Fibroblast of the aortic adventitia (primary cell): ENCODE data around the gene SYNGR3. TPM values are rescaled to one million over a fixed set of nuclear protein-coding genes. Genes with fewer than 3 reads are reported as not detected.
A peak's percentile ranks its signal among the peaks of the same experiment; 100 is the strongest.
"Not testable (repeated sequence)": the region's sequence is repeated elsewhere in the genome, so short reads cannot be mapped to it uniquely, and the experiment has no call there.

ENCODE experiments used
- DNase-seq: peaks from one replicate; pipeline ENCODE4 v3.0.0-alpha.2; 2010; ENCODE audit warnings: low read depth
- H3K4me3 ChIP-seq: 2 replicates; pipeline ENCODE4 v1.5.1; 2011; ENCODE audit warnings: low read depth, mild to moderate bottlenecking, control low read depth, low read length, moderate library complexity
- total RNA-seq: library from RNA; depleted of rRNA; stranded (reverse); fragments of >200 nt; gene quantifications from 2 replicates; pipeline ENCODE4 v1.2.3, GENCODE V29; 2012; ENCODE audit warnings: low replicate concordance
- TF ChIP-seq, protein P1 (sequence below): IDR thresholded peaks from 2 replicates; pipeline ENCODE4 v1.5.1; 2011; ENCODE audit warnings: mild to moderate bottlenecking, low read length, control low read depth, inconsistent platforms; ENCODE audit not compliant: insufficient read depth

Gene SYNGR3
- total RNA-seq, 1 donor = 1.4 TPM

DNA sequence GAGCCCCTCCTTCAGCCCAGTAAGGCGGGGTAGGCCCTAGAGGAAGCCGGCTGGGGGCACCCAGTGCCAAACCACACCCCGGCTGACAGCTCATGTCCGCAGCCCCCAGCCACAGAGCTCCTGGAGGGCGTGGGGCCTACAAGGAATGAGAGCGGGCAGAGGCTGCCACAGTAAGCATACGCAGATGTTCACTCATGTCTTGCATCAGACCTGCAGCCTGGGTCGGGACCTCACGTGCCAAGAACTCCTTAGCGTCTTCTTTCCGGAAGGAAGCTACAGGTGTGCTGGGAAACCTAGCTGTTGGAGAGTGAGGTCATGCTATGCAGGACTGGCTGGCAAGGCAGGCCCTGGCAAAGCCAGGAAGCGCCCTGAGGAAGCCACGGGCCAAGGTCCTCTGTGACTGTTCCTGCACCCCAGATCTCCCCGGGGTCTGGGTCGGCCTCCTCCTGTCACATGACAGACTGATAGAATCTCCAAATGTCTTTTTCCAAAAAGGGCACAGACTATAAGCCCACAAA is 18.3 kb downstream of the SYNGR3 start:
- TF ChIP-seq, protein P1, sequence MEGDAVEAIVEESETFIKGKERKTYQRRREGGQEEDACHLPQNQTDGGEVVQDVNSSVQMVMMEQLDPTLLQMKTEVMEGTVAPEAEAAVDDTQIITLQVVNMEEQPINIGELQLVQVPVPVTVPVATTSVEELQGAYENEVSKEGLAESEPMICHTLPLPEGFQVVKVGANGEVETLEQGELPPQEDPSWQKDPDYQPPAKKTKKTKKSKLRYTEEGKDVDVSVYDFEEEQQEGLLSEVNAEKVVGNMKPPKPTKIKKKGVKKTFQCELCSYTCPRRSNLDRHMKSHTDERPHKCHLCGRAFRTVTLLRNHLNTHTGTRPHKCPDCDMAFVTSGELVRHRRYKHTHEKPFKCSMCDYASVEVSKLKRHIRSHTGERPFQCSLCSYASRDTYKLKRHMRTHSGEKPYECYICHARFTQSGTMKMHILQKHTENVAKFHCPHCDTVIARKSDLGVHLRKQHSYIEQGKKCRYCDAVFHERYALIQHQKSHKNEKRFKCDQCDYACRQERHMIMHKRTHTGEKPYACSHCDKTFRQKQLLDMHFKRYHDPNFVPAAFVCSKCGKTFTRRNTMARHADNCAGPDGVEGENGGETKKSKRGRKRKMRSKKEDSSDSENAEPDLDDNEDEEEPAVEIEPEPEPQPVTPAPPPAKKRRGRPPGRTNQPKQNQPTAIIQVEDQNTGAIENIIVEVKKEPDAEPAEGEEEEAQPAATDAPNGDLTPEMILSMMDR = no peak
- peak overlapping the region; percentile 81 for H3K4me3 ChIP-seq
- DNase-seq = peak; percentile 80

DNA sequence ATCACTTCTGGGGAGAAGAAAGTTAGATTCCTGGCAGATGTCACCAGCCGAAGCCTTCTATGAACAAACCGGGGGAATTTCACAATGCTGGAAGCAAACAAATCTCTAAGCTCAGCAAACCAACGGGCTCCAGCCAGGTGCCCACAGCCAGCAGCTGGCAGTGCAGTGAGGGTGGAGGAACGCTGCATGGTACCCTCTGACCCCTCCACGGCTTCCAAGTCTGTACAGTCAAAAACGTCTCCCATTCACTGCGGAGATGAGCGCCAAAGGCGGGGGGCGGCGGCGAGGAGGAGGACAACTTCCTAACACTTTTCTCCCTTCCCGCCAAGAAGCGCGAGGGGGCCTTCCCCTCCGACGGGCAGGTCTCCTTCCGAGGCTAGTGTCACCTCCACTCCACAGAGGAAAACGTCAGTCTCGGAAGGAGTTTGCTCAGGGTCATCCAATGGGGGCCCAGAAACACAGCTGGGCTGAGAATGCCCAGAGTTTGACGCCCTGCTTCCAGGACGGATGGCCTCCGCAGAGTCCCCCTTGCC is 18.9 kb downstream of the SYNGR3 start:
- H3K4me3 ChIP-seq = peak overlapping the region; percentile 81
- DNase-seq = peak; percentile 61
- TF ChIP-seq, protein P1 = no peak

DNA sequence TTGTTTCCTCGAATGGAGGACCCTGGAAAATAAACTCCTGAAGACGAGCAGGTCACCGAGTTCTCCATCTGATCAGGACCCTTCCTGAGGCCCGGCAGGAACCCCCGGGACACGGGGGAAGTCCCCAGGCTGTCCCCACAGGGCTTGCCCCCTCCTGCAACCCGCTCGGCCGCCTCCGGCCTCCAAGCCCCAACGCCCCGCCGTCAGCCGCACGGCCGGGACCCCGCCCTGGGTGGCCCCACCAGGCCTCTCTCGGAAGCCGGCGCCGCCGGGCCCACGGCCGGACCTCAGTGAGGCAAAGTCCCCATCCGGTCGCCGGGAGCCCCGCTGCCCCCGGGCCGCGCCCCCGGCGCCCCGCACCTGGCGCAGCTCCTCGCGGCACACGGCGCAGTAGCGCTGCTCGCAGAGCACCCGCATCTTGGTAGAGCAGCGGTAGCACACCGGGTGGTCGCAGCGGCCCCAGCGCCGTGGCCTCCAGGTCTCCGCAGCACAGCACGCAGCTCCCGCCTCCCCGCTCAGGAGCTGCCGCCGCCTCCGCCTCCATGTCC is 19.5 kb downstream of the SYNGR3 start:
- TF ChIP-seq, protein P1 = no peak
- peak overlapping the region; percentile 81 for H3K4me3 ChIP-seq
- no peak for DNase-seq

DNA sequence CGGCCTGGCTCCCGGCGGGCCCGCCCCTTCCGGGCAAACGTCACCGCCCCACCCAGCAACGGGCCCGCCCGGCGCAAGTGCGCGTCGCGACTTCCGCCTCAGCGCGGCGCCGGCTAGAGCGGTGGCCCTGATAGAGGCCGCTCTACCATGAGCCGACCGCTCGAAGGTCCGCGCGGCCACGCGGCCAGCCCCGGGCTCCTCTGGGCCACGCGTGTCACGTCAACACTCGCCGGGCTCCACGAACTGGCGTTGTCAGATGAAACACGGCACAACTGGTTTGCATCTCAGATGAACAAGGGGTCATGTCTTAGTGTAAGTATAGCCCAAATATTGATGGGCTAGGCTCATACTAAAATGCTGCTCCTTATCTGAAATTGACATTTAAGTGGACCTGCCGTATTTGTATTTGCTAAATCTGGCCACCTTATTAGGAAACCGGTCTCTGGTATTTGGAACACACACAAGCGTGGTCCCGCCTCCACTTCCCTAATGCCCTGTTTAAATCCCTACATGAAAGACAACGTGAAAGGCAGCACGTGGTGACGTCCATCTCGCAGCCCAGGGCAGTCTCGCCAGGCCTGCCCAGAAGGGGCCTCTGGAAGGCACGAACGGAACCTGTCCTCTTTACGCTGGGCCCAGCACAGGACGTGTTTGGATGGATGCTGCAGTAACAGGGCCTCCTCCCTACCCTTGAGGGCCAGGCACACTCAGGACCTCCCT is 20.2 kb downstream of the SYNGR3 start, which contains the start of gene ZNF598:
TSS of gene ZNF598 (minus strand) at position 31 of the 720 bp plus-strand sequence.
- H3K4me3 ChIP-seq = peak within 1 kb of the TSS; percentile 96
- TF ChIP-seq, protein P1 = no peak
- DNase-seq = peak; percentile 78

DNA sequence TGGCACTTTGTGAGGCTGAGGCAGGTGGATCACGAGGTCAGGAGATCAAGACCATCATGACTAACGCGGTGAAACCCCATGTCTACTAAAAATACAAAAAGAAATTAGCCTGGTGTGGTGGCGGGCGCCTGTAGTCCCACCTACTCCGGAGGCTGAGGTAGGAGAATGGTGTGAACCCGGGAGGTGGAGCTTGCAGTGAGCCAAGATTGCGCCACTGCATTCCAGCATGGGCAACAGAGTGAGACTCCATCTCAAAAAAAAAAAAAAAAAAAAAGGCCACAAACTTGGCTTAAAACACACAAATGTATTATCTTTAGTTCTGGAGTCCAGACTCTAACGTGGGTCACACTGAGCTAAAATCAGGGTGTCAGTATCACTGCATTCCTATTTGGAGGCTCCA is 22.0 kb downstream of the SYNGR3 start:
- not testable (repeated sequence) for DNase-seq, H3K4me3 ChIP-seq

DNA sequence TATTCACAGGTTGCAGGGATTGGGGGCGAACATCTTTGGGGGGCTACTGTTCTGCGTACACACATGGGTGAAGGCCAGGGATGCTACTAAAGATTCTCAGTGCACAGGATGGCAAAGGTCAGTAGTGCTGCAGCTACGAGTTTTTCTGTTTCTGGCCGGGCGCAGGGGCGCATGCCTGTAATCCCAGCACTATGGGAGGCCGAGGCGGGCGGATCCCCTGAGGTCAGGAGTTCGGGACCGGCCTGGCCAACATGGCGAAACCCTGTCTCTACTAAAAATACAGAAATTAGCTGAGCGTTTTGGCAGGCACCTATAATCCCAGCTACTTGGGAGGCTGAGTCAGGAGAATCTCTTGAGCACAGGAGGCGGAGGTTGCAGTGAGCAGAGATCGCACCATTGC is 23.8 kb downstream of the SYNGR3 start:
- DNase-seq = no peak
- TF ChIP-seq, protein P1 = no peak

More for the DNA sequence above, 23.8 kb downstream of the SYNGR3 start:
- H3K4me3 ChIP-seq = no peak overlapping the region
